Osteoblast (primary cell): ENCODE measurements around the gene SPOCD1. TPM values are rescaled to one million over a fixed set of nuclear protein-coding genes. Genes with fewer than 3 reads are reported as not detected.

Source experiments
- DNase-seq: peaks from one replicate; pipeline ENCODE4 v3.0.0; 2011; ENCODE audit warnings: low spot score, mixed read lengths; ENCODE audit not compliant: insufficient read length; ENCODE audit errors: missing footprints
- H2AFZ ChIP-seq: 2 replicates; pipeline ENCODE4 v1.6.0; 2011; ENCODE audit warnings: mild to moderate bottlenecking, low read length
- H3K27ac ChIP-seq: 2 replicates; pipeline ENCODE4 v1.5.1; 2011; ENCODE audit warnings: mild to moderate bottlenecking, low read depth, low read length, moderate library complexity
- H3K27me3 ChIP-seq: 2 replicates; pipeline ENCODE4 v1.6.0; 2012; ENCODE audit warnings: mild to moderate bottlenecking, control low read depth, inconsistent platforms, low read length, moderate library complexity; ENCODE audit not compliant: insufficient read depth
- H3K36me3 ChIP-seq: 2 replicates; pipeline ENCODE4 v1.5.1; 2011; ENCODE audit warnings: mild to moderate bottlenecking, low read length, control low read depth, moderate library complexity; ENCODE audit not compliant: insufficient read depth
- H3K4me1 ChIP-seq: 2 replicates; pipeline ENCODE4 v1.5.1; 2011; ENCODE audit warnings: mild to moderate bottlenecking, low read length, control low read depth, moderate library complexity; ENCODE audit not compliant: insufficient read depth
- H3K4me2 ChIP-seq: 2 replicates; pipeline ENCODE4 v1.6.0; 2011; ENCODE audit warnings: mild to moderate bottlenecking, low read length; ENCODE audit not compliant: insufficient read depth
- H3K4me3 ChIP-seq: fragments of 200-600 bp; sonication (generic); 3 replicates; pipeline ENCODE4 v1.5.1; 2012; ENCODE audit warnings: mild to moderate bottlenecking, low read length, inconsistent platforms; ENCODE audit not compliant: insufficient read depth
- H3K79me2 ChIP-seq: 2 replicates; pipeline ENCODE4 v1.6.0; 2012; ENCODE audit warnings: mild to moderate bottlenecking, low read length, control low read depth, inconsistent platforms; ENCODE audit not compliant: insufficient read depth
- H3K9me3 ChIP-seq: 2 replicates; pipeline ENCODE4 v1.5.1; 2011; ENCODE audit warnings: low read depth, low read length, control low read depth
- H4K20me1 ChIP-seq: 2 replicates; pipeline ENCODE4 v1.6.0; 2012; ENCODE audit warnings: mild to moderate bottlenecking, low read length, control low read depth; ENCODE audit not compliant: insufficient read depth
- CTCF ChIP-seq: IDR thresholded peaks from 2 replicates; pipeline ENCODE4 v1.5.1; 2011; ENCODE audit warnings: mild to moderate bottlenecking, low read depth, low read length, moderate library complexity; ENCODE audit errors: extremely low read depth
- total RNA-seq: library from RNA; depleted of rRNA; stranded (reverse); fragments of >200 nt; gene quantifications from 2 replicates; pipeline ENCODE4 v1.2.3, GENCODE V29; 2012

Gene SPOCD1
- total RNA-seq, 1 donor = 58.6 TPM

GRCh38 chr1:31800674-31800967 is 15.2 kb downstream of the SPOCD1 start:
- Histone ChIP-seq H3K4me2 (no peak overlapping the region), H3K27ac (no peak overlapping the region), H2AFZ (no peak overlapping the region), H3K9me3 (no peaks in the 10 kb centered on the region), H3K4me3 (no peak overlapping the region), H3K27me3 (no peaks in the 10 kb centered on the region), H3K4me1 (peaks cover 39% of the 10 kb centered on the region), H4K20me1 (peaks cover 16% of the 10 kb centered on the region), H3K79me2 (peaks cover 30% of the 10 kb centered on the region), H3K36me3 (peaks cover 12% of the 10 kb centered on the region)
- TF ChIP-seq CTCF = no peak
- DNase-seq = no peak

GRCh38 chr1:31799895-31800673 is 15.7 kb downstream of the SPOCD1 start:
- Histone ChIP-seq H3K4me2 (no peak overlapping the region), H2AFZ (no peak overlapping the region), H3K9me3 (no peaks in the 10 kb centered on the region), H3K4me3 (no peak overlapping the region), H3K27me3 (no peaks in the 10 kb centered on the region), H3K79me2 (peaks cover 35% of the 10 kb centered on the region), H4K20me1 (peaks cover 21% of the 10 kb centered on the region), H3K27ac (no peak overlapping the region), H3K4me1 (peaks cover 44% of the 10 kb centered on the region), H3K36me3 (peaks cover 17% of the 10 kb centered on the region)
- DNase-seq = peak; percentile 75
- no peak for TF ChIP-seq CTCF

- H3K4me3 ChIP-seq = peak overlapping the region; percentile 97
- TF ChIP-seq CTCF = no peak
- no peaks in the 10 kb centered on the region for H3K9me3 ChIP-seq
- H3K4me1 ChIP-seq = peaks cover 45% of the 10 kb centered on the region
- H3K79me2 ChIP-seq = peaks cover 41% of the 10 kb centered on the region
- peak; percentile 51 for DNase-seq
- peak overlapping the region; percentile 91 for H3K4me2 ChIP-seq
- H4K20me1 ChIP-seq = peaks cover 24% of the 10 kb centered on the region
- H2AFZ ChIP-seq = peak overlapping the region; percentile 85
- H3K27me3 ChIP-seq = no peaks in the 10 kb centered on the region
- peaks cover 23% of the 10 kb centered on the region for H3K36me3 ChIP-seq
- H3K27ac ChIP-seq = peak overlapping the region; percentile 91
Observed at GRCh38 chr1:31799196-31799894, 16.5 kb downstream of the SPOCD1 start.
